ENCODE data around the gene VSX2.

The VSX2 gene

GRCh38 chr14:74302634-74303569 is 63.7 kb downstream of the VSX2 start, which contains the start of gene ABCD4:
ABCD4 (minus strand) TSS chr14:74302934; CDS start chr14:74302912, 22 bp downstream.
- peak; percentile 87 to 95 for DNase-seq

DNA sequence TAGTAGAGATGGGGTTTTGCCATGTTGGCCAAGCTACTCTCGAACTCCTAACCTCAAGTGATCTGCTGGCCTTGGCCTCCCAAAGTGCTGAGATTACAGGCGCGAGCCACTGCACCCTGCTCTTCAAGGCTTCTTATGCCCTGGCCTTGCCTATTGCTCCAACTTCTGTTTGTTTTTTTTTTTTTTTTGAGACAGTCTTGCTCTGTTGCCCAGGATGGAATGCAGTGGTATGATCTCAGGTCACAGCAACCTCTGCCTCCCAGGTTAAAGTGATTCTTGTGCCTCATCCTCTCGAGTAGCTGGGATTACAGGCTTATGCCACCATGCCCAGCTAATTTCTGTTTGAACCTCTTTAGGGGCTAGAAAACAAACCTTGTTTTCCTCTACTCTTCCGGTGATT is 69.4 kb downstream of the VSX2 start:
- no peak for DNase-seq

DNA sequence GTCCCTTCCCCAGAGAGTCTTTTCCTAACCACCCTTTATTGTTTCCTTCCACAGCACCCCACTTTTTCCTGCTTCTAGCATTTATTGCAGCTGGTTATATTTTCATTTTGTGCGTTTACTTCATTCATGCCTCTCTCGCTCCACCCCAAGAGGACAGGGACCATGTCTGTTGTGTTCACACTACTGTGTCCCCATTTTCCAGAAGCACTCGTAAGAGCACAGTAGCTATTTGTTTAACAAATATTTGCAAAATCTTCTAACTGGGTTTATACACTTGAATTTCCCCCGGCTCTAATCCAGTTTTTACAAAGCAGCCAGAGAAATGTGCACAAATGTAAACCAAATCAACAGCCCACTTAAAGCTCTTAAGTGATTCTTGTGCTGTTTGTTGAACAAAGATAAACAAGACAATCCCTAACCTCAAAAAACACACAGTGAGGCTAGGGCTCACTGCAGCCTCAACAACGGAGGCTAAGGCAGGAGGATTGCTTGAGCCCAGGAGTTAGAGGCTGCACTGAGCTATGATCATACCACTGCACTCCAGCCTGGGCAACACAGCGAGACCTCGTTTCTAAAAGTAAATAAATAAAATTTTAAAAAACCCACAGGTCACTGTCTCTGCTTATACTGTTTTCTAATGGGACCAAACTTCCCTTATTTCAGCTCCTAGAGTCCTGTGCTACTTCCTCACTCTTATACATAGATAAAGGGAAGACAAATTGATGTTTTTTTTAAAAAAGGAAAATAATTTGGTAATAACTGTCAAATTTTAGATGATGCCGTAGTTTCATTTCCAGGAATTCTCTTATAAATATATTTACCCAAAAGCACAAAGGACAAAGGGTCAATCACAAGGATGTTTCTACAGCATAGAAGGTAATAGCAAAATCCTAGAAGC is 70.1 kb downstream of the VSX2 start:
- no peak for DNase-seq

GRCh38 chr14:74312161-74312560 is 72.9 kb downstream of the VSX2 start:
- DNase-seq = no peak

All from NCI-H2081 (cell line).